HG02623 (cell line): ENCODE data around the gene SCGB3A2.

ENCODE experiments used
- ATAC-seq: cut with Tn5 transposase; IDR thresholded peaks from one replicate; pipeline ENCODE4 v1.9.1; 2021; ENCODE audit warnings: moderate library complexity; ENCODE audit not compliant: unreplicated experiment

SCGB3A2 gene, protein sequence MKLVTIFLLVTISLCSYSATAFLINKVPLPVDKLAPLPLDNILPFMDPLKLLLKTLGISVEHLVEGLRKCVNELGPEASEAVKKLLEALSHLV

DNA sequence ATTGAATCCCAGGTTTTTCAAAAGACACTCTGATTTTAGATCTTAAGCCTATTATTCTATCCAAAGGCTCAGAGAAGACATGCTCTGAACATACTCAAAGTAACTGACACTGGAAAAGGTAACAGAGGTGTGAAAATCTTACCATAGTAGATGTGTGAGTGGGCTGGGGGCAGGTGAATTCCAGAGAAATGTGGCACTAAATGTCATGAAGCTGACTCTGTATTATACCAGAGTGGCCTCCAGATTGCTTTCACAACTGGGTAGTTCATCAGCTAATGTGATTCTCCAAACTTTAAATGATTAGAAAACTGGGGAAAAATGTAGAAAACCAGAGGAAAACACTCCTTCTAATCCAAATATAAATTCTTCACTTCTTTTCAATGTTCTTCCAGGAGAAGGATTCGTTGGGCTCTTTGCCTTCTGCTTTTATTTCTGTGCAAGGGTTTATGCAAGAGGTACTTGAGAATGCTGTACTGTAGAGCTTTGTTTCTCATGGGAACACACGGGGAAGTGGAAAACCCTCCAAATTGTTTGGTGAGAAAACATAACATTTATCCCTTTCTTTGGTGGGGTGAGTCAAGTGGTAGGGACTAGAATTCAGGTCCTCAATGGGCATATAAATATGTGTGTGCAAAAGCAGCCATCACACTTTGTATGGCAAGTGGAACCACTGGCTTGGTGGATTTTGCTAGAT, at the start of gene SCGB3A2:
SCGB3A2 (plus strand) TSS at position 646 of the 694 bp plus-strand sequence. CDS start 93 bp downstream, outside the sequence.
- no peak for ATAC-seq

DNA sequence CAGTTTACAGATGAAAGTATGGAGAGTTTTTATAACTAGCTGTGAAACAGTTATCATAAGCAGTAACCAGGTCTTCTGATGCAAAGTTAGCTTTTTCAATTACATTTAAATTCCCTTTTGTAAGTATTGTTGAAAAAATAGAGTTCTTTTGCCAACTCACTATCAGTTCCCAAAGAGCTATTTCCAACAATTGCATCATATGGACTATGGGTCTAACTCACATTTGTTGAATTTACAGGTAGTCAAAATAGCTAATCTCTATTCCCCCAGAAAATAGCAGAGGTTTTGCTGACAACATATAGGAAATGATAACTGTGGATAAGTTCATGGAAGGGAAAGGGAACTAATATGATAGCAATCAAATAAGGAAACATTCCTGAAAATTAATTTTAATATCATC, 48.5 kb upstream of the SCGB3A2 start:
- ATAC-seq: no peak

DNA sequence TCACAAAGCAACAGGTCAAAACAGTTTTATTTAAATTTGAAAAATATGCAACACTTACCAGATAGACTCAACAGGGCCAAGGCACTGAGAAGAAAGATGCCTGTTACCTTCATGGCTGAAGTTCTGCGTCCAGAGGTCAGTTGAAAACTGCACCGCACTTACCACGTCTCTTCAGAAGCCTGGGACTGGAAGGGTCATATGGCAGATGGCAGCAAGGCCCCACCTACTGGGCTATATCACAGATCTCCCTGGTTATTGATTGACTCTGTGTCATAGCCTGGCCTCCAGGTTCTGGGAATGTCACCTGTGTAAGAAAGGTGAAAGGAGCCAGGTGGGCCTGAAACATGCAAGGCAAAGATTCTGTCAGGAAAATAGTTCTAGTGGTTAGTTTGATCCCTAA, 47.0 kb upstream of the SCGB3A2 start, which contains the start of gene SPINK1:
SPINK1 (minus strand) TSS at position 207 of the 400 bp plus-strand sequence; CDS start at position 113, 94 bp downstream.
- ATAC-seq: no peak

DNA sequence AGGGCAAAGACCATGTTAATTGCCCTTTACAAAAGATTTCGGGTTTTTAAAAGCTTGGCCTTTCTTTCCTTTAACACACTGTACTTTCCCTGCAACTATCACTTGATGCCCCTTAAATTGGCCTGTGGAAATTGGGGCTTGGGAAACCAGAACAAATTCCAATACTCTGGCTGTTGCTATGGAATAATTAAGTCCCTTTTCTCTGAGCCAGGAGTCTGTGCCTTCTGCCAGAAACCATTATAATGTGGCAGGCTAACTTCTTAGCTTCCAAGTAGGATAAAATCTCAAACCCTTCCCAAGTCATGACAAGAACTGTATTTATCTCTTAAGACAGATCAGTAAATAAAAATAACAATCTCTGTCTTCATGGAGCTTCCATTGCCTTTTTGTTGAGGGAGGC, 46.0 kb upstream of the SCGB3A2 start:
- no peak for ATAC-seq

DNA sequence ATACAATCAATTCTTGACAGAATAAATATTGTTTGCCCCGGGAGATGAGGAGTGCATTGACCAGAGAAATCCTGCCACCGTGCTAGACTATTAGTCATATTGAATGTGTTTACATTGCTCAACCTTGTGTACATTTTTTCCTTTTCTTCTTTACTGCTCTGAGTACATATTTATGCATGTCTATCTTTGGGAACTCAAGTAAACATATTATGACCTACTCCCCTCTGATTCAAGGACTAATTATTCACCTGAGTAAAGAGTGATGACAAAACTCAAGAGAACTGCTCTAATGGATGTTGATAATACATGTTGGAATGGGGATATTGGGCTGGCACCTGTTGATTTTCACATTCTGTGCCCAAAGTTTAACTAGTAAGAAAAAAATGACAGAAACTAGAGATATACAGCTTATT, 43.1 kb upstream of the SCGB3A2 start:
- no peak for ATAC-seq

DNA sequence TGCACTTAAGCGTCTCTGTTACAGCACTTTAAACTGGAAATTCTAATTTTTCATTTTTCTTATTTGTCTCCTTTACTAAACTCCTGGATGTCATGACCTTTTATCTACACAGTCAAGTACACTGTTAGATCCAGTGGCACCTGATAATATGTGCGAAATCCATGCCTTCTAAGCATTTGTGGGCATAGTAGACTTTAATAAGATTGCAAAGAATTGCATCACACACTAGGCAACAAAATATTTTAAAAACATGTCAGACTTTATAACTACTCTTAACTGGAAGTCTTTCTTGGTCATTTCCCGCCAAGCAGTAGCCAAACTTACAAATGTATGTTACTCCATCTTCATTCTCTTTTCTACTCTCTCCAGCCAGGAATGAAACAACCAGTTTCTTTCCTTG, 42.1 kb upstream of the SCGB3A2 start:
- ATAC-seq: no peak

DNA sequence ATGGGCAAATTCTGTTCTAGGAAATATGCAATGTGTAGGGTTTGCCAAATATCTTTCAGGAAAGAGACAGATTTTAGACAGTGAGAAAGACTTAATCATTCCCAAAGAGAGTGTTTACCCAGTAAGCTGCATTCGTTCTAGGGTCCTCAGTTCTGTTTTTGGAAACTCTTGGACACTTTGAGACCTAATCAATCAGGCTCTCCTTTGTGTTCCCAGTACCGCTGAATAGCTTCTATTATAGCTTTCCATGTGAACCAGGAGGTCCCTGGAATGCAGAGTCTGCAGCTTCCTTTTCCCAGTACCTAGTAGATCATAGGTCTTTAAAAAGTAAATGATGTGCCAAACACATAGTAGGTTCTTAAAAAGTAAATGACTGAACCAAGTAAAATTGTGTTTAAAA, 35.6 kb upstream of the SCGB3A2 start:
- no peak for ATAC-seq

DNA sequence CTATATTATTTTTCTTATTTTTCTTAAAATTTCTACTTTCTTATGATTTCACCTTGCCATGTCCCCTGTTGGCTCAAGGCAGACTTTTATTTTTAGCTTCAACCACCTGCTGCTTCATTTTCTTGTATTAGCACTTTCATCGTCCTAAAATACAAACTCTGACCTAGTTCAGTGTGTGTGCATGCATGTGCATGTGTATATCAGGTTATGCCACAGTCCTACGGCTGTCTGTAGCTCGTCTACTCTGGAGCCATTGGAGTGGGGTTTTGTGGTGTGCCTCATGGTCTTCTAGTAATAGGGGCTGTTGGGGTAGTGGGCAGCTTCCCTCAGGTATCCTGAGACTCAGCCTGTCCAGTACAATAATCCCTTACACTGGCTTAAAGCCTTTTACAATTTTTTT, 33.7 kb upstream of the SCGB3A2 start:
- no peak for ATAC-seq

DNA sequence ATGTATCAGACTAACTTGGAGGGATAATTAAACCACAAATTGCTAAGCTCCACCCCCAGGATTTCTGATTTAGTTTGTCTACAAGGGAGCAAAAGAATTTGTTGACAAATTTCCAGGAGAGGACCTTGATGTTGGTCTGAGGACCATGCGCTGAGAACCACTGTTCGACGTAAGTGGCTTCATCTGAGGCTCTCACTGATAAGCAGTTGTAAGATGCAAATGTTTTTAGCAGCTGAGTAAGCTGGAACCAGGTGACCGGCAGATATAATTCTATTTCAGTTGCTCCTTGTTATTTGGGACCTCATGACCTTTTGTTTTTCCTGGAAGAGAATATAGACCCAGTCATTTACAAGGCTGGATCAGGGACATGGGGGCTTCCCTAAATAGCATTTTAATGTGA, 32.9 kb upstream of the SCGB3A2 start:
- ATAC-seq: no peak

DNA sequence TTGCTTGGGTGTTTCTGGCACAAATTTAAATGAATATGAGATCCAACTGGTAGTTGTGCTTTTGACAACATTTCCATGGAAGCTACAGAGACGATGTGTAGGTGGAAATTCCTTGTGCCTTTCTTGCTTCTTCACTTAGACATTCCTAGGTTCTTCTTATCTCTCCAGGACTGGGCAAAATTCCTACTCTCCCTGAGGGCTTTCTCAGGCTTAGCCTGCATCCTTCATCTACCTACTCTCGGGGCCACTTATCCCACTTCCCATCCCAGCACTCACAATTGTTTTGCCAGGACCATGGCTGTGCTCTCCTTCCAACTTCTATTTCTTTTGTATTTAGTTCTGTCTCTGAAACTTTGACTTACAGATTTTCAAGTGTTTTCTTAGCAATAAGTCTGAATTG, 29.3 kb upstream of the SCGB3A2 start:
- no peak for ATAC-seq

DNA sequence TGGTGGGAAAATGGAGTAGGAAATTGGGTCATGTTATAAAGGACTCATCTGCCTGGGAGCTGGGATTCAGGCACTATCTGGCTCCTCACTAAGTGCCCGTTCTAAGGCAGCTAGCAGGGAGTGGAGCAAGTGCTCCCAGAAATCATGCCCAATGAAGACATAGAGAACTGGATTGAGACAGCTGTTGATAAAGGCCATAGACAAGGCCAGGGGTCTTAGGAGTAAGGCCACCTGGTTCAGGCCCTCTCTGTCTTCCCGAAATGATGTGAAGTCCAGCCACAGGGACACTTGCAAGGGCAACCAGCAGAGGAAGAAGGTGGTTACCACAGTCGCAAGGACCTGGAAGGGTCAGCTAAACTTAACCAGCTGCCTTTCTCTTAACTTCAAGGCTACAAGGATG, 26.9 kb upstream of the SCGB3A2 start:
- no peak for ATAC-seq

DNA sequence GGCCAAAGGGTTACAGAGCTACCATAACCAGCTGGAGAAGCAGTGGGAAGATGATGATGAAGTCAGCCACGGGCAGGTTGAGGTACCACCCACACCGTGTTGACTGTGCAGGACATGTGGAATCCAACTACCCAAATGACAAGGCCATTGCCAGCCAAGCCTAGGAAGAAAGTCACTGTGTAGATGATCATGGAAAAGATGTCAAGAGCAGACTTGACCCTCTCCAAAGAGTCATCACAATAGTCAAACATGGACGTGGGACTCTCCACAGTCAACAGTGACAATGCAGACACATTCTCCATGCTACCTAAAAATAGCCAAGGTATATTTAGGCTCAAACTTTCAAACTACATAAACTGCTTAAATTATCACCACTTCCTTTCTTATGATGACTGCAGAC, 26.1 kb upstream of the SCGB3A2 start:
- ATAC-seq: no peak

DNA sequence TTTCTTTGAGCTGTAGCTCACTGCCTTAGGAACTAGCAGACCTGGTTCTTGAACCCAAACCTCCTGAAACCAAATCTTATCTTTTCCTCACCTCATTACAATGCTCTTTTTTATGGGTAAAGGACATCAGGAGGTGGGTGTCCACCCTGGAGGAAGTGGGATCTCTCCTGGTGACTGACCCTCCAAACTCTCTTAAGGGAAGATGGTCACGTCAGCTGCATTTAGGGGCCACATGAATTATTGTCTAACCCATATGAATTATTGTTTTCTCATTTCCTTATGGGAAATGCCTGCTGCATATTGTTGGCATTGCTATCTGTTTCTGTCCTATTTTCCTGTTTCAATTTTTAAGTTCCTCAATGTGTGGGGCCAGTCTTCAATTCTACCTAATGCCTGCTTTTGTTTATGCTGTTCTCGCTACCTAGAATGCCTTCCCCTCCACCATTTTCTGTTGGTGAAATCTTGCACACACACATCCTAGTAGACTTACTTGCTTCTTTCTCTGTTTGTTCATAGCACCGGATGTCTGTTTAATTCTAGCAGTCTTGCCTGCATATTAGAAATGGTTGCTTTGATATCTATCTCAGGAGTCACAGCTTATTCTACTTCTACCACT, 25.0 kb upstream of the SCGB3A2 start:
- ATAC-seq: no peak

DNA sequence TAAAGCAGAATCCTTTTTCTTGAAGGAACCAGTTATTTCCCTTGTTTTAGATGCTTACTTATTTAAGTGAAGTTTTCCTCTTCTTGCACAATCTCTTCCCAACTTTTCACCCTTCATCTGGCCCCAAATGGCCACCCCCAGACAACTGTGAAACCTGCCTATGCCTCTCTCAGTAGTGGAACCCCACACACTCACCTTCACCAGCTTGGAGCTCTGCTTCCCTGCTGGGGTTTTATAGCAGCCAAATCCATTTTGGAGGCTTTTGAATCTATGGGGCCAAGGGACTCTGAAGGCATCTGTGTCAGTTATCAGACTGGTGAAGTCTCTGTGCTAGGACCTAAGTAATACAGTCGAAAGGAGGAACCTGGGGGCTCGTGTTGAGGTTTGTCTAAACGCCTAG, 24.2 kb upstream of the SCGB3A2 start:
- ATAC-seq: no peak

DNA sequence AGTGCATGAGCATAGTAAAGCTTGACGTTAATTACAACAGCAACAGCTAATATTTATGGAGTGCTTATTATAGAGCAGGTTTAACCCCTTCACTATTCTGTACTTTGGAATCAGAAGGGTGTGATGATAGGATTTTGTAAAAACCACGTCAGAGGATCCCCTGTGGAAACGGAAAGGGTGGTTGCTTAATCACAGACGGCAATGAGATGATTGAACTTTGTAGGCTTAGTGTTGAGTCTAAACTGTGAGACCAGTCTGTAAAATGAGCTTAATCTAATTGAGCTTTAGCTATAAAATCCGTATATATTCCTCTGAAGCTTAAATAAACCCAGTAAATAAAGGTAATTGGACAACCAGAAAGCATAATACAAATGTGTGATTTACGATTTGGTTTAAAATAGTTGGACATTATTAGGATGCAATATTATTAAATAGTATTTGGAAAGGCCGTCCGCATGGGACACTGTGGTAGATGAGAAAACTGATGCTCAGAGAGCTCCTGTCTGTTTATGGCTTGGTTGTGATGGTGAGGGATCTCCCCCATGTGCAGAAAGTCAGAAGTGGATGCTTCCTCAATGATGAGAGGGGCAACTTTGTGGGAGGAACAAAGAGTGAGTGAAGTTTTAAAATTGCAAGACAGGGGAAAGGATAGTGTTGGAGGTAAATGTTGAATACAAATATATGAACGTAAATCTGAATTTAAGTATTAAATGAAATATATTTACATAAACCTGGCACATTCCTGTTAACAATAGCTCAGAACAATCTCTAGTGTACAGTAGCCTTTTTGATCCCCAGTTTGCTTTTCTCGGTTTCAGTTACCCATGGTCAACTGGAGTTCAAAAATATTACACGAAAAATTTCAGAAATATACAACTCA, 23.4 kb upstream of the SCGB3A2 start:
- no peak for ATAC-seq

DNA sequence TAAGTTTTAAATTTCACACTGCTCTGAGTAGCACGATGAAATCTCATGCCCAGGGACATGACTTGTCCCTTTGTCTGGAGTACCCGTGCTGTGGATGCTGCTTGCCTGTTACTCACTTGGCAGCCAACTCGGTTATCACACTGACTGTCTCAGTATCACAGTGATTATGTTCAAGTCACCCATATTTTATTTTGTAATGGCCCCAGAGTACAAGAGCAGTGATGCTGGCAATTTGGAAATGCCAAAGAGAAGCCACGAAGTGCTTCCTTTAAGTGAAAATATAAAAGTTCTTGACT, 22.8 kb upstream of the SCGB3A2 start:
- ATAC-seq: no peak

DNA sequence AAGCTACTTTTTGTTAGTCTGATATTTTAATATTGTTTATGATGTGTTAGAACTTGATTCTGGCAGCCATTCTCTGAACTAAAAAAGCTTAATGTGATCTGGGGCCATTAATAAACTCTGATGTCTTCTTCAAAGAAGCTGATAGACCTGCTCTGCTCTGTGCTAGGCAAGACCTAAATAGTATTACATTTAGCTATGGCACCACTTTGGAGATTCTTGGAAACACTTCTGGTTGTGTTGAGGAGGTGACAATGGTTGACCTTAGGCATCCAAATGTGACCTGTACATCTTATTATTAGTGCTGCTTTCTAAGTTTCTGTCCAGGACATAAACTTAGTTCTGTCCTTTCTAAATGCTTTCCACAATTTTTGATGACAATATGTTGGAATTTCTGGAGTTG, 21.7 kb upstream of the SCGB3A2 start:
- no peak for ATAC-seq

DNA sequence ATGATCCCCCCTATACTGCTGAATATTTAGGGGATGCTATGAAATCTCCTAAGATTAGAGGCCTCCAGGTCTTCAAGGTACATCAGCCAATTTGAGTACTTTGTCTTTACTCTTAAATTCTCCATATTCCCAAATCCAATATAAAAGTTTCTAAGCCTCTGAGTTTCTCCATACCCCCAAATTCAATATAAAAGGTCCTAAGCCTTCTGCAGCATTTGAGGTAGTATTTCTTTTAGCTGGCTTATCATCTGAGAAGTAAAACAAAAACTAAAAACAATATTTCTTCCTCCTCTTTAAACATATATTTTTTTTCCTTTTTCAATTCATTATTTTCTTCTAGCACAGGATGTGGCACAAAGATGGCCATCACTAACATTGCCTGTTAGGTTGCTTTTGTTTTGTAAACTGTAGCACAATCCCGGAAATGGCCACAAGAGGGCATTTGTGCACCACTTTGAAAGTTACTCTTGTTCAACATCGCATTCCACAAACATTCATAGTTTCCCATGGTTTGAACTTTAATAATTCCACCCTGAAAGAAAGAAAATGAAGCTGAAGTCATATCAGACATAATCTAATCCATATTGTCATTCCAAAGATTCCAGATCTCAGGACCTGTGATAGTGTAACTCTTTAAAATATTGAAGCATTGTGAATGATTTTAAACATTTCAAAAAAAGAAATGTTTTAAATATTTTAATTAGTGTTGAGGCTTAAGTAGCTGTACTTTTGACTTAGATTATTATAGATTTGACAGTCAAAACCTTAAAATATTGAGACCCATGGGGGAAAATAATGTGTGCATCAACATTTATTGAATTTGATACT, 21.0 kb upstream of the SCGB3A2 start:
- ATAC-seq: peak; percentile 94

DNA sequence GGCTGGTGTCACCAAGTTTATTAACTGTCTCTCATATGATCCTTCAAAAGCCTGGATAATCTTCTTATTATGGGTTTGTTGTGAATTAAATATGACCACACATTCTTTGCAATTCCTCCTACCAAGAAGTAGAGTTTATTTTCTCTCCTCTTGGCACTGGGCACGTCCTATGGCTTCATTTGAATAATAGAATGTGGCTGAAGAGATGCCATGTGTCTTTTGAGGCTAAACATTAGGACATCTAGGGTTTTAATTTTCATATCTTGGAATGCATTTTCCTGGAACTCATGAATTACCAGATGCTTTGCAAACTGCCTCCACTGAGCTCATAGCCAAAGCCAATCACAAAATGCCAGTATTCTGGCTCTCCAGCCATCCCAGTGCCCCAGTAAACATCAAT, 19.9 kb upstream of the SCGB3A2 start:
- ATAC-seq: no peak

DNA sequence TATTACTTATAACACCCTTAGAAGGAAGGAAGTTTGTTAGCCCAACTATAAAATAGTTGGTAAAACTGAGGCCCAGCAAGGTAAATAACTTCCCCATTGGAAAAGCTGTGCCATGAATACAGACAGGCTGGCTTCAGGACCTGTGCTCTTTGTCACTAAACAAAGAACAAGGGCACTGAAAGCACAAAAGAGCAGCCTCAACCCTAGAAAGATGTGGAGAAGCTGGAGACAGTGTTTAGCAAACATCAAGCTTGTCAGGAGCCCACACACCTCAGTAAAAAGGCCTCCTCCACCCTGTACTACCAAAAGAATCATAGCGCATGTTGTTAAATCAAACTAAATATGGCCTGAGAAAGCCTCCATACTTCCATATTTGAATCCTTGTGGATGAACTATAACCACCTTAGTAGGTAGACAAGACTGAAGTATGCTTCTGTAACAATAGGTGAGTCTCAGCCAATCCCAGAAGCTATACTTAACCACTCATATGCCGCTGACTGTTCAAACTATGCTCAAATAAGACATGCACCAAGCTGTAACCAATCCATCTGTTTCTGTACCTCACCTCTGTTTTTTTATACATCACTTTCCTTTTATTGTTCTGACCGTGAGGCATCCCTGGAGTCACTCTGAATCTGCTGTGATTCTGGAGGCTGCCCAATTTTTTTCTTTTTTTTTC, 18.4 kb upstream of the SCGB3A2 start:
- ATAC-seq: no peak
